MG63 (cell line): Measurements from ENCODE around the gene PHACTR1. TPM values are rescaled to one million over a fixed set of nuclear protein-coding genes. Genes with fewer than 3 reads are reported as not detected.

Source experiments
- DNase-seq: peaks from one replicate; pipeline ENCODE4 v3.0.0-alpha.2; 2020
- H3K27me3 ChIP-seq: fragments of 250-450 bp; sonication (Bioruptor Pico); 2 replicates; pipeline ENCODE4 v1.5.1; 2020; ENCODE audit warnings: mild to moderate bottlenecking, moderate library complexity
- H3K36me3 ChIP-seq: fragments of 250-450 bp; sonication (Bioruptor Pico); 2 replicates; pipeline ENCODE4 v1.5.1; 2020; ENCODE audit warnings: mild to moderate bottlenecking, moderate library complexity
- H3K4me3 ChIP-seq: fragments of 250-450 bp; sonication (Bioruptor Pico); 2 replicates; pipeline ENCODE4 v1.5.1; 2020; ENCODE audit warnings: mild to moderate bottlenecking, moderate library complexity
- H3K9me3 ChIP-seq: fragments of 250-450 bp; sonication (Bioruptor Pico); 2 replicates; pipeline ENCODE4 v1.5.1; 2020; ENCODE audit warnings: mild to moderate bottlenecking, moderate library complexity
- total RNA-seq: library from RNA; depleted of rRNA; stranded (reverse); fragments of >200 nt; shearing (Covaris generic); gene quantifications from 2 replicates; pipeline ENCODE4 v1.2.3, GENCODE V29; 2014; ENCODE audit warnings: low replicate concordance

Gene PHACTR1
- total RNA-seq, 1 experiment from 2014 or later = 0.20 TPM

DNA sequence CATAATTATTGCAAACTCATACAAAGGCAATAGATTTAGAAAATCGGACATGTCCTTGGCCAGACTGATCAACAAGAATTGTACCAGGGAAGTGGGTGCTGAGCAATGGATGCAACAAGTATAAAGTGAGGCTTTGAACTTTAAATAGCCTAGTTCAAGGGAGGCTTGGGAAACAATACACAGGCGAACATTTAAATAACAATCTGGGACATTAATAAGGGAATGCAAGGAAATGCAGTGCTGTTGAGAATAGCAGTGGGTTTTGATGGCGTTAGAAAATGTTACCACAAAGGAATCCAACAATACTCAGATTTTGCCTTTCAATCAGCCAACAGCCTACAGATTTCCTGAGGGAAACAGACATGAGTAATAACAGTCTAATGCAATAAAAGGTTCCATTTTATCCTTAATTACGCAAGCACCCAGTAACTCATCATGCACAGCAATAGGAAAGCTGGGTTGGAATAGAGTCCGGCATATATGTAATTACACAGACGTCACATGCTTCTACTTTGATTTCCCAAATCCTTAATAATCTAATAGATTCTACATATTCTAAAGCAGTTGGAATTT, 134.6 kb downstream of the PHACTR1 start:
- no peaks in the 10 kb centered on the region for H3K9me3 ChIP-seq
- no peaks in the 10 kb centered on the region for H3K36me3 ChIP-seq
- no peak for DNase-seq
- no peak overlapping the region for H3K4me3 ChIP-seq
- peaks cover 4% of the 10 kb centered on the region for H3K27me3 ChIP-seq

- Histone ChIP-seq H3K4me3 (no peak overlapping the region), H3K9me3 (no peaks in the 10 kb centered on the region), H3K36me3 (no peaks in the 10 kb centered on the region), H3K27me3 (peaks cover 46% of the 10 kb centered on the region)
- DNase-seq = no peak
These were observed 145.0 kb downstream of the PHACTR1 start for GRCh38 chr6:12861603-12862002.

DNA sequence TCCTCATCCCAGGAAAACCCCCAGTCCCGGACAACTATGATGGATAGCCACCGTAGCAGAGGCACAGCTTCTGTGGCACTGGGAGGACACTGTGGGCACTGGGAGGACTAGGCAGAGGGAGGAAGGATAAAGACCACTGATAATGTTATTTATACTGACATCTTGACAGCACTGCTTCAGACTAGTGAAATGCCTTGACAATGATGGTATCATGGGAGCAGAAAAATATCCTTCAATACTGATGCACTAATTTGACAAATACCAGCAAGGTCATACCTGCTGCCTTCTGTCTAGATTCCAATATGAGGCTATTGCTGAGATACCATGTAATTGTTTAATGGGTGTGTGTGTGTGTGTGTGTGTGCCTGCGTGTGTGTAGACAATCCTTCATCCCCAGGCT, 148.6 kb downstream of the PHACTR1 start:
- Histone ChIP-seq H3K36me3 (no peaks in the 10 kb centered on the region), H3K9me3 (no peaks in the 10 kb centered on the region), H3K27me3 (peaks cover 57% of the 10 kb centered on the region), H3K4me3 (no peak overlapping the region)
- DNase-seq = no peak

- DNase-seq = no peak
- Histone ChIP-seq H3K27me3 (peaks cover 62% of the 10 kb centered on the region), H3K4me3 (no peak overlapping the region), H3K9me3 (no peaks in the 10 kb centered on the region), H3K36me3 (no peaks in the 10 kb centered on the region)
These were observed 149.2 kb downstream of the PHACTR1 start for GRCh38 chr6:12865671-12866181.

DNA sequence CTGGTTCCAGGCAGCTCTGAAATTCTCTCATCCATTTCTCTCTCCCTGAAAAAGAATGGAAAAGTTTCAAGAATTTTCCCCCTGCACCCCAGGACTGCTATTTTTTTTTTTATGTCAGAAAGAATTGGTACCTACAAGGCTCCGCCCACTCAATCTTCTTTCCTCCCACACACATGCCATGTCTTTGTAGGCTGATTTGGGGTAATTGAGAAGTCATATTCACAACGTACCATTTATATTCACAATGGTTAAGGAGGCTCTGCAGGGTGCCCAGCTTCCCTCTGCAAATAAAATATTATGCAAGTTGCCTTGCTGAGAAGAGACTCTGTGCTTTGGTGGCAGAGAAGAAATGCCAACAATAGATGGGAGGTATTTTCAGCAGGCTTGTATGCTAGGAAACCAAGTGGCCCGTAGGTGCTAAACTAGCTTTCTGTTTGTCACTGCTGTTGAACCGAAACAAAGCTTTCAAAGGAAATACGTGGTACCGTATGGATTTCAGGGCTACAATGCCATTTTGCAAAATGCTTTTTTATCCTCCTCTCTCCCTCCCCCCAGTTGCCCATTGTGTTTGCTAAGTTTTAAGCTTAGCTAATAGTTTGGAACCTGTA, 150.0 kb downstream of the PHACTR1 start:
- H3K36me3 ChIP-seq = no peaks in the 10 kb centered on the region
- no peak for DNase-seq

GRCh38 chr6:12869816-12870432, 153.4 kb downstream of the PHACTR1 start:
- H3K4me3 ChIP-seq = no peak overlapping the region
- H3K27me3 ChIP-seq = peaks cover 41% of the 10 kb centered on the region
- no peaks in the 10 kb centered on the region for H3K36me3 ChIP-seq
- no peak for DNase-seq
- H3K9me3 ChIP-seq = no peaks in the 10 kb centered on the region; the same call in 1 of the 2 replicates

More for the DNA sequence above, 150.0 kb downstream of the PHACTR1 start:
- Histone ChIP-seq H3K9me3 (no peaks in the 10 kb centered on the region), H3K4me3 (no peak overlapping the region), H3K27me3 (peaks cover 58% of the 10 kb centered on the region)

DNA sequence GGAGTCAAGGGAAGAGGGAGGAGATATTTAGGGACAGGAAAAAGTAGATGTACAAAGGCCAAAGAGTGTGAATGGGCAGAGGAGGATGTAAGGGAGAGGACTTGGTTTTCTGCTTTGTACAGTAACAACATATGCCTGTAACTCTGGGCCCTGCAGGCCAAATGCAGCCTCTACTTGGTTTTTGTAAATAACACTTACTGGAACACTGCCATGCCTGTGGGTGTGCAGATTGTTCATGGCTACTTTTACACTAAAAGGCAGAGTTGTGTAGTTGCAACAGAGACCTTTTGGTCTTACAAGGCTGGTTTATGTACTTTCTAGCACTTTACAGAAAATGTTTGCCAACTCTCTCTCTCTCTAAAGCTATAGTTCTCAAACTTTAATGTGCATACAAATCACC, 157.1 kb downstream of the PHACTR1 start:
- Histone ChIP-seq H3K9me3 (no peaks in the 10 kb centered on the region; the same call in 1 of the 2 replicates), H3K36me3 (no peaks in the 10 kb centered on the region), H3K4me3 (no peak overlapping the region), H3K27me3 (peaks cover 21% of the 10 kb centered on the region)
- peak; percentile 4 for DNase-seq

DNA sequence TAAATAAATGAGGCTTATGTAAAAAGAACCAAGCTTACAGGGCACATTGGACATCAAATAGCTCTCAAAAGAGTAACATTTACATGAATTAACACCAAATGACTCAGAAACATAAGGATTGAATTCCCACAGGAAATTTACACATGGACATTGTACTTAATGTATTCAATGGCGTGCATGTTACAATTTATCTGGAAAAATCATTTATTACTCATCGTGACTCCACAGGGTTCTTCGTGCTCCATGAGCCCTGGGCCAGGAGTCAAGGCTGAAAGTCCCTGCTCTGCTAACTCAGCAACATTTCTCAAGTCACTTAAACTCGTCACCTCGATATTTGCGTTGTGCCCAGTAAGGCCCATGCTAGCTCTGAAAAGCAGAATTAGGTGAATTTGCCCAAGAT, 158.5 kb downstream of the PHACTR1 start:
- H3K36me3 ChIP-seq = no peaks in the 10 kb centered on the region
- no peak overlapping the region for H3K4me3 ChIP-seq
- H3K9me3 ChIP-seq = no peaks in the 10 kb centered on the region; the same call in 1 of the 2 replicates
- DNase-seq = peak; percentile 74
- H3K27me3 ChIP-seq = peaks cover 11% of the 10 kb centered on the region

DNA sequence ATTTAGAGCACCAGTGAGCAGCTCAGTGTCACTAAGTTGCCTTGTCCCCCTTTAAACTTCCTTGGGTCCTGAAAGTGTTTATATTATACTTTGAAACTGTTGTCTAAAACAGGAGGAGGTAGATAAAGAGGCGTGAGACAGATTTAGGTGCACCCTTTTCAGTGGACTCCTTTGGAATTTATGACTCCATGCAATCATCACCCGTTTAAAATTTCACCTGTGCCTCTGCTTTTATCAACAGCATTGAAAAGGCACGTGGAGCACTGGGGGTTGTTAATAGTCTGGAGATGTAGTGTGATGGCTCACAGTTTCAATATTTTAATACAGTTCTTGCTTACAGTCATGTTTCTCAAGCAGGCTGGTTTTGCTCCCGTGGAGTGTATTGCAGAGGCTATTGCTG, 162.2 kb downstream of the PHACTR1 start:
- Histone ChIP-seq H3K4me3 (no peak overlapping the region), H3K27me3 (peaks cover 11% of the 10 kb centered on the region; the same call in 1 of the 2 replicates), H3K36me3 (no peaks in the 10 kb centered on the region), H3K9me3 (no peaks in the 10 kb centered on the region; the same call in 1 of the 2 replicates)
- DNase-seq = no peak

GRCh38 chr6:12882761-12883290, 166.3 kb downstream of the PHACTR1 start:
- no peaks in the 10 kb centered on the region for H3K9me3 ChIP-seq
- no peak for DNase-seq
- H3K27me3 ChIP-seq = peaks cover 12% of the 10 kb centered on the region; the same call in 1 of the 2 replicates
- H3K36me3 ChIP-seq = no peaks in the 10 kb centered on the region
- H3K4me3 ChIP-seq = no peak overlapping the region

DNA sequence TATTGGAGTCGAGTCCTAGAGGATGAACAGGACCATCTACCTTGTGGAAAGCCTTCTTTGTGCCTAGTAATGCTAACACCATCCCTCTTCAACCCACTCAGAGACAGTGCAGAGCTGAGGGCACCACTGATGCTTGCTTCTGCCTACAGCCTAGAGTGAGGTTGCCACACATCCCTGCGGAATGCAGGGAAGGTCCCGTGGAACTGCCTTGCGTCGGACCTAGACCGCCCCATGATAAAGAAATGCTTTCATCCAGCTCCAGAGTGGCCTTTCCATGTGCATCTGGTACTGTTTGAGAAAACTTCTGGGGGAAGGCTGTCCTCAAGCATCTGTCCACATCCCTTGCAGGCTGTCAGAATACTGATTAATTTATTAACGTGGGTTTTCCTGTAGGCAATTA, 168.4 kb downstream of the PHACTR1 start:
- DNase-seq = no peak
- Histone ChIP-seq H3K36me3 (no peaks in the 10 kb centered on the region), H3K9me3 (0 out of 2 replicates have a peak, but pooled peaks cover 5% of the 10 kb centered on the region), H3K4me3 (no peak overlapping the region), H3K27me3 (peaks cover 12% of the 10 kb centered on the region; the same call in 1 of the 2 replicates)

DNA sequence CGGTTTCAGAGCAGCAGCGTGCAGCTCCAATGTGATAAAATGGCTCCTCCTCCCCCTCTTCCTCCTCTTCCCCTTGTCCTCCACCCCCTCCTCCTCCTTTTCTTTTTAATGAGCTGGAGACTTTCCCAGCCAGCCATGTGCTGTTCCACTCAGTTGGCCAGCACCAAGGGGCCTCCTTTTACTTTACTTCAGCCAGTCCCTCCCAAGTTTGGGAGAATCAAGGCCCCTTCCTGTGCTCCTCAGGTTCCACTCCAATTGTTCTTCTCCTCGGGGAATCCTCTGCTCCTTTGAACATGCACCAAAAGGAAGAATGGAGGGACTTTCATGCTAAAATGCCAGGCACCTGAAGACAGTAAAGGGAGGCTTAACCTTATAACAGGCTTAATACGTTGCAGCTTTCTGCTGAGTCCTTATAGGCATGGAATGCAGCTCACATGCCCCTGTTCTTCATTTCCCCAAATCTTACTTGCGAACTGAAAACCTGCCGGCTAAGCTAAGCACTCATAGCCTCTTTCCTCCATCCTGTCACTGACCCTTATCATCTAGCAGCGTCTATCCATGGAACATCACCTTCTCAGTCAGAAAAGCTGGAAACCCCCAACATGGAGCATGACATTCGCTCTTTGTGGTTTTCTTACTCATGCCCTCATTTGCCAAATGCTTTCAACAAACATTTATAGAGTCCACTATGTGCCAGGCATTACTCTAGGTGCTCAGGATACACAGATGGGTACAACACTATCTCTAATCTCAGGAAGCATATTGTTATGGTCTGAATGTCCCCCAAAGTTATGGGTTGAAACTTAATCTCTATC, 170.6 kb downstream of the PHACTR1 start:
- no peaks in the 10 kb centered on the region for H3K36me3 ChIP-seq
- H3K27me3 ChIP-seq = peaks cover 2% of the 10 kb centered on the region; the same call in 1 of the 2 replicates
- DNase-seq = no peak

GRCh38 chr6:12890171-12890790, 173.7 kb downstream of the PHACTR1 start:
- no peak overlapping the region for H3K4me3 ChIP-seq

More for the DNA sequence above, 170.6 kb downstream of the PHACTR1 start:
- Histone ChIP-seq H3K4me3 (no peak overlapping the region), H3K9me3 (peaks cover 13% of the 10 kb centered on the region)

DNA sequence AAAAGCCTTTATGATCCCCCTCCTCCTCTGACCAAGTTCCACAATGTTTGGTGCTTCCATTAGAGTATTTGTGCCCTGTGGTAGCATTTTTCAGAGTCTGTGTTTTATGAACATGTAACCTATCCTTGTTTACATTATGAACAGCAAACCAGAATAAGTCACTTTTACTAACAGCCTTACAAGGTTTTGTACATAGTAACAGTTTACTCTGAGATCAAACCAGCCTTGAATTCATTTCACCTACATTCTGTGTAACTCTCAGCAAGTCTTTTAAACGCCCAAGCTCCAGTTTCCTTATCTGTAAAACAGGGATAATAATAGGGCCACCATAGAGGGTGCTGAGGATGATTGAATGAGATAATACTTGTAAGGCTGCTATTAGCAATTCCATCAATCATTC, 175.0 kb downstream of the PHACTR1 start:
- Histone ChIP-seq H3K27me3 (peaks cover 12% of the 10 kb centered on the region), H3K9me3 (peaks cover 13% of the 10 kb centered on the region), H3K36me3 (no peaks in the 10 kb centered on the region), H3K4me3 (no peak overlapping the region)
- DNase-seq = no peak

More at GRCh38 chr6:12890171-12890790, 173.7 kb downstream of the PHACTR1 start:
- Histone ChIP-seq H3K9me3 (peaks cover 13% of the 10 kb centered on the region), H3K36me3 (no peaks in the 10 kb centered on the region), H3K27me3 (peaks cover 5% of the 10 kb centered on the region; the same call in 1 of the 2 replicates)
- DNase-seq = peak; percentile 19

DNA sequence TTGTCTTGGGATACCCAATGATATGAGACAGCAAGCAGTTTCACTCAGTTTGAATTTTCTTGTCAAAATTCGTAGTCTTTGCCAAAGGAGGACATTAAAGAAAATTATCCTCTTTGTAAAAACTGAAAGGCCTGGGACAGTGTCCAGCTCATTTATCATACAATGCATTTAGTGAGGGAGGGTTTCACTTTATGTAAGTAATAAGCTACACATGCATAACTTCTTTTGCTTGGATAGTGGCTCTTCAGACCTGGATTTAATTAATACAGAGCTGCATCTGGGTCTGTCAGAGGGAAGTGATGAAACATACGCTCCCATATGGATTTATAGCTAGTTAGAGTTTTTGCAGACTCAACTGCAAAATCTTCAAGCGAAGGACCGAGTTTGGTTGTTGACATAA, 175.6 kb downstream of the PHACTR1 start:
- no peak for DNase-seq
- Histone ChIP-seq H3K27me3 (peaks cover 15% of the 10 kb centered on the region), H3K36me3 (no peaks in the 10 kb centered on the region), H3K4me3 (no peak overlapping the region), H3K9me3 (peaks cover 13% of the 10 kb centered on the region)

DNA sequence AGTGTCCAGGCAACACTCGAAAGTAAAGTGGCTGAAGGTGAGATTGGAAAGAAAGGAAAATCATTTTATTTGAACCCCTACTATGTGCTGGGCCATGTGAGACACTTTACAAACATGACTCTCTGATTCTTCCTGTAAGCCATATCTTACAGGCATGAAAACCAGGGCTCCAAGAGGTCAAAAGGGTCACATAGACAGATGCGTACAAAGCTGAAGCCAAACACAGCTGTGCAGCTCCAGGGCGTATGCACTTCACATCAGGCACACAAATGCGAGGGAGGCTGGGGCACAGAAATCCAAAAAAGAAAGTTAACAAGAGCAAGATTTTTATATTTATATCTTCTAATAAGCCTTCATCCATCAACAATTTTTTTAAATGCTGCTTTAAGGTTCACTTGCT, 176.5 kb downstream of the PHACTR1 start:
- Histone ChIP-seq H3K9me3 (peaks cover 13% of the 10 kb centered on the region), H3K27me3 (peaks cover 15% of the 10 kb centered on the region), H3K36me3 (no peaks in the 10 kb centered on the region), H3K4me3 (no peak overlapping the region)
- no peak for DNase-seq
